Gastroesophageal sphincter (tissue), 4 donors: ENCODE measurements around the gene AGPAT4. TPM values are rescaled to one million over a fixed set of nuclear protein-coding genes. Genes with fewer than 3 reads are reported as not detected.

ENCODE experiments used
- ATAC-seq: fragments of 150-250 bp; one replicate; pipeline ENCODE4 v1.9.1; 2016; ENCODE audit warnings: mild to moderate bottlenecking, moderate library complexity
- H3K27ac ChIP-seq, 4 donors: fragments of 200-600 bp; sonication (generic) in 3 of 4; 1 replicate in 3 of 4; 2 replicates in 1 of 4; pipeline ENCODE4 v1.5.1; 2016 to 2019
- H3K27me3 ChIP-seq: fragments of 200-600 bp; sonication (generic); one replicate; pipeline ENCODE4 v1.5.1; 2019
- H3K36me3 ChIP-seq, 2 donors: fragments of 200-600 bp; sonication (generic); one replicate each; pipeline ENCODE4 v1.5.1; 2019; ENCODE audit warnings: control low read depth in 1 of 2
- H3K4me1 ChIP-seq, 3 donors: fragments of 200-600 bp; sonication (generic); 1 replicate in 2 of 3; 2 replicates in 1 of 3; pipeline ENCODE4 v1.5.1; 2016 to 2019; ENCODE audit warnings: control low read depth in 2 of 3
- H3K4me3 ChIP-seq, 2 donors: fragments of 200-600 bp; sonication (generic); one replicate each; pipeline ENCODE4 v1.5.1; 2019; ENCODE audit warnings: mild to moderate bottlenecking in 1 of 2, moderate library complexity in 1 of 2
- H3K9me3 ChIP-seq, 3 donors: fragments of 200-600 bp; sonication (generic); one replicate each; pipeline ENCODE4 v1.5.1; 2017 to 2019; ENCODE audit warnings: control low read depth in 2 of 3
- CTCF ChIP-seq, 4 experiments: fragments of 200-600 bp in 2 of 4; fragments of 450-650 bp in 2 of 4; sonication (generic) in 1 of 4; IDR thresholded peaks; one replicate each; pipeline ENCODE4 v1.5.1; 2017 to 2019; ENCODE audit warnings: antibody characterized with exemption in 4 of 4, mild to moderate bottlenecking in 2 of 4, moderate library complexity in 2 of 4
- EP300 ChIP-seq: sonication (generic); formaldehyde crosslinking; IDR thresholded peaks from one replicate; pipeline ENCODE4 v1.6.1; 2017; ENCODE audit warnings: antibody characterized with exemption, mild to moderate bottlenecking
- POLR2A ChIP-seq, 2 donors: fragments of 450-650 bp; IDR thresholded peaks; one replicate each; pipeline ENCODE4 v1.6.1; 2017; ENCODE audit warnings: antibody characterized with exemption in 2 of 2, mild to moderate bottlenecking in 2 of 2, moderate library complexity in 1 of 2
- POLR2AphosphoS5 ChIP-seq: sonication (generic); formaldehyde crosslinking; IDR thresholded peaks from one replicate; pipeline ENCODE4 v1.6.1; 2017; ENCODE audit warnings: antibody characterized with exemption
- WGBS, 2 donors: methylation state at CpG; one replicate each; pipeline ENCODE4 v1.1.5; 2018; ENCODE audit warnings: low coverage in 1 of 2; 5-methylcytosine and 5-hydroxymethylcytosine counted together
- total RNA-seq, 4 donors: library from RNA; depleted of rRNA; stranded (reverse); fragments of >200 nt; gene quantifications; one replicate each; pipeline ENCODE4 v1.1.0, GENCODE V29; 2016

Gene AGPAT4
- total RNA-seq, 4 donors from 2014 or later: 7.2 to 10.8 (median 9.1) TPM

- Histone ChIP-seq H3K9me3 (no peaks in the 10 kb centered on the region), H3K27me3 (no peaks in the 10 kb centered on the region), H3K27ac (no peak overlapping the region), H3K36me3 (no peaks in the 10 kb centered on the region), H3K4me3 (no peak overlapping the region), H3K4me1 (peaks cover 0 to 12% (median 0%) of the 10 kb centered on the region in 3 donors)
- 94 to 100% methylated on average over 2 of the region's 2 CpGs for WGBS, 2 donors
- TF ChIP-seq POLR2AphosphoS5: no peak
- no peak for TF ChIP-seq EP300
- TF ChIP-seq POLR2A (IDR thresholded peaks at IDR 0.05): no peak
- TF ChIP-seq CTCF (IDR thresholded peaks at IDR 0.05): no peak
- ATAC-seq: no peak
Measured at GRCh38 chr6:161210857-161211256, 63.0 kb downstream of the AGPAT4 start.

- Histone ChIP-seq H3K27me3 (no peaks in the 10 kb centered on the region), H3K4me1 (peaks cover 0 to 12% (median 0%) of the 10 kb centered on the region in 3 donors), H3K36me3 (no peaks in the 10 kb centered on the region), H3K9me3 (no peaks in the 10 kb centered on the region), H3K4me3 (no peak overlapping the region), H3K27ac (no peak overlapping the region)
- TF ChIP-seq EP300 (no peak), POLR2AphosphoS5 (no peak), CTCF (IDR thresholded peaks at IDR 0.05) (no peak), POLR2A (IDR thresholded peaks at IDR 0.05) (no peak)
- WGBS, 2 donors: 83 to 90% methylated on average over 1 to 3 of the region's 4 CpGs
- no peak for ATAC-seq
Measured at GRCh38 chr6:161207200-161207599, 66.7 kb downstream of the AGPAT4 start.

- H3K9me3 ChIP-seq: no peaks in the 10 kb centered on the region
- no peaks in the 10 kb centered on the region for H3K36me3 ChIP-seq
- peaks cover 0 to 19% (median 0%) of the 10 kb centered on the region in 3 donors for H3K4me1 ChIP-seq
- H3K27ac ChIP-seq: no peak overlapping the region
- H3K27me3 ChIP-seq: no peaks in the 10 kb centered on the region
- 59 to 73% methylated on average over 6 of the region's 11 CpGs for WGBS, 2 donors
- TF ChIP-seq POLR2A (IDR thresholded peaks at IDR 0.05) (no peak), POLR2AphosphoS5 (no peak), CTCF (IDR thresholded peaks at IDR 0.05) (no peak), EP300 (no peak)
- no peak overlapping the region for H3K4me3 ChIP-seq
- ATAC-seq: no peak
Measured at GRCh38 chr6:161204866-161205557, 68.8 kb downstream of the AGPAT4 start.

GRCh38 chr6:161200610-161201370 lies 73.1 kb downstream of the AGPAT4 start:
- 83 to 86% methylated on average over 3 to 6 of the region's 8 CpGs for WGBS, 2 donors
- Histone ChIP-seq H3K9me3 (no peaks in the 10 kb centered on the region), H3K4me3 (no peak overlapping the region), H3K27ac (no peak overlapping the region), H3K4me1 (peaks cover 0 to 33% (median 0%) of the 10 kb centered on the region in 3 donors), H3K36me3 (no peaks in the 10 kb centered on the region), H3K27me3 (no peaks in the 10 kb centered on the region)
- ATAC-seq: no peak
- no peak for TF ChIP-seq EP300
- no peak for TF ChIP-seq POLR2AphosphoS5
- no peak for TF ChIP-seq CTCF (IDR thresholded peaks at IDR 0.05)
- no peak for TF ChIP-seq POLR2A (IDR thresholded peaks at IDR 0.05)

- H3K4me3 ChIP-seq: no peak overlapping the region
- H3K27ac ChIP-seq: no peak overlapping the region
- ATAC-seq: no peak
- H3K27me3 ChIP-seq: no peaks in the 10 kb centered on the region
- TF ChIP-seq POLR2A (IDR thresholded peaks at IDR 0.05) (no peak), POLR2AphosphoS5 (no peak), CTCF (IDR thresholded peaks at IDR 0.05) (no peak)
- WGBS, 2 donors: 80 to 83% methylated on average over 2 to 4 of the region's 4 CpGs
- H3K36me3 ChIP-seq: no peaks in the 10 kb centered on the region
- H3K9me3 ChIP-seq: no peaks in the 10 kb centered on the region
- H3K4me1 ChIP-seq: peaks cover 0 to 36% (median 0%) of the 10 kb centered on the region in 3 donors
Measured at GRCh38 chr6:161199850-161200249, 74.0 kb downstream of the AGPAT4 start.
